ENCODE data around the gene NCBP3.
"Not testable (repeated sequence)": the region's sequence is repeated elsewhere in the genome, so short reads cannot be mapped to it uniquely, and the experiment has no call there.

DNA sequence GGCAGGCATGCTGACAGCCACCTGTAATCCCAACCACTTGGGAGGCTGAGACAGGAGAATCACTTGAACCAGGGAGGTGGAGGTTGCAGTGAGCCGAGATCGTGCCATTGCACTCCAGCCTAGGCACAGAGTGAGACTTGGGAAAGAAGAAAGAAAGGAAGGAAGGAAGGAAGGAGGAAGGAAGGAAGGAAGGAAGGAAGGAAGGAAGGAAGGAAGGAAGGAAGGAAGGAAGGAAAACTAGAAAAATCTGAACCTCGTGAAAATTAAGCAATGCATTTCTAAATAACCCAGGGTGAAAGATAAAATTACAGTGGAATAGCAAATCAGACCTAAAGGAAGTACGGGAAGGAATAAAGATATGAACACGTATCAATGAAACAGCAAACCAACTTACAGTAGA, 60.7 kb downstream of the NCBP3 start:
- not testable (repeated sequence) for TF ChIP-seq EZH2 (optimal IDR thresholded peaks at IDR 0.05; ENCODE audit: low read depth, low read length)
- TF ChIP-seq, protein P1, sequence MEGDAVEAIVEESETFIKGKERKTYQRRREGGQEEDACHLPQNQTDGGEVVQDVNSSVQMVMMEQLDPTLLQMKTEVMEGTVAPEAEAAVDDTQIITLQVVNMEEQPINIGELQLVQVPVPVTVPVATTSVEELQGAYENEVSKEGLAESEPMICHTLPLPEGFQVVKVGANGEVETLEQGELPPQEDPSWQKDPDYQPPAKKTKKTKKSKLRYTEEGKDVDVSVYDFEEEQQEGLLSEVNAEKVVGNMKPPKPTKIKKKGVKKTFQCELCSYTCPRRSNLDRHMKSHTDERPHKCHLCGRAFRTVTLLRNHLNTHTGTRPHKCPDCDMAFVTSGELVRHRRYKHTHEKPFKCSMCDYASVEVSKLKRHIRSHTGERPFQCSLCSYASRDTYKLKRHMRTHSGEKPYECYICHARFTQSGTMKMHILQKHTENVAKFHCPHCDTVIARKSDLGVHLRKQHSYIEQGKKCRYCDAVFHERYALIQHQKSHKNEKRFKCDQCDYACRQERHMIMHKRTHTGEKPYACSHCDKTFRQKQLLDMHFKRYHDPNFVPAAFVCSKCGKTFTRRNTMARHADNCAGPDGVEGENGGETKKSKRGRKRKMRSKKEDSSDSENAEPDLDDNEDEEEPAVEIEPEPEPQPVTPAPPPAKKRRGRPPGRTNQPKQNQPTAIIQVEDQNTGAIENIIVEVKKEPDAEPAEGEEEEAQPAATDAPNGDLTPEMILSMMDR (IDR thresholded peaks at IDR 0.05; ENCODE audit: low read length): not testable (repeated sequence)

Data from MM.1S (cell line).